Lung microvascular endothelial cell (primary cell): ENCODE results near the gene RGS3. TPM values are rescaled to one million over a fixed set of nuclear protein-coding genes. Genes with fewer than 3 reads are reported as not detected.

Experiments used
- DNase-seq, 2 donors: peaks; one replicate each; pipeline versions ENCODE4 v3.0.0 to v3.0.0-alpha.2; 2010; ENCODE audit warnings: low read depth in 2 of 2
- total RNA-seq: library from RNA; depleted of rRNA; stranded (reverse); fragments of >200 nt; gene quantifications from 2 replicates; pipeline ENCODE4 v1.2.1, GENCODE V29; 2014

The RGS3 gene
- total RNA-seq, 1 donor from 2014 or later = 126 TPM

GRCh38 chr9:113570749-113571711 is 107.5 kb downstream of the RGS3 start:
- no peak for DNase-seq

- DNase-seq = no peak
Observed at GRCh38 chr9:113572076-113572861, 108.7 kb downstream of the RGS3 start.

- DNase-seq = no peak
Observed at GRCh38 chr9:113573046-113573958, 109.8 kb downstream of the RGS3 start.

GRCh38 chr9:113573959-113574352 is 110.4 kb downstream of the RGS3 start:
- DNase-seq = no peak

- no peak for DNase-seq
Observed at GRCh38 chr9:113574441-113575262, 111.1 kb downstream of the RGS3 start.

GRCh38 chr9:113577525-113578261 is 114.2 kb downstream of the RGS3 start:
- DNase-seq = peak in 1 of 2 donors; percentile 33

GRCh38 chr9:113578279-113578865 is 114.8 kb downstream of the RGS3 start:
- no peak for DNase-seq

- DNase-seq = peak in 1 of 2 donors; percentile 80
Observed at GRCh38 chr9:113578882-113579282, 115.4 kb downstream of the RGS3 start.

GRCh38 chr9:113579283-113580040 is 115.9 kb downstream of the RGS3 start:
- DNase-seq = no peak

GRCh38 chr9:113580041-113580953 is 116.8 kb downstream of the RGS3 start:
- DNase-seq = peak; percentile 64 to 83

GRCh38 chr9:113580954-113581311 is 117.4 kb downstream of the RGS3 start:
- DNase-seq = no peak

GRCh38 chr9:113581865-113582697 is 118.6 kb downstream of the RGS3 start:
- DNase-seq = peak; percentile 90 to 91

- no peak for DNase-seq
Observed at GRCh38 chr9:113582698-113583200, 119.2 kb downstream of the RGS3 start.

- no peak for DNase-seq
Observed at GRCh38 chr9:113583511-113584427, 120.2 kb downstream of the RGS3 start.

- no peak for DNase-seq
Observed at GRCh38 chr9:113584428-113585084, 121.0 kb downstream of the RGS3 start.
